Liver (tissue), 9 donors: Measurements from ENCODE around the gene ZNF547. TPM values are rescaled to one million over a fixed set of nuclear protein-coding genes. Genes with fewer than 3 reads are reported as not detected.

Experiments
- DNase-seq: peaks from one replicate; pipeline ENCODE4 v3.0.0-alpha.2; 2017; ENCODE audit warnings: low spot score
- H3K27ac ChIP-seq, 2 donors: one replicate each; pipeline ENCODE4 v1.7.0; 2013; ENCODE audit warnings: inconsistent platforms in 2 of 2, low read length in 2 of 2, control low read depth in 1 of 2, low read depth in 1 of 2, mild to moderate bottlenecking in 1 of 2
- H3K27me3 ChIP-seq, 4 donors: one replicate each; pipeline versions ENCODE4 v1.6.1 to v1.7.0; 2013; ENCODE audit warnings: low read length in 3 of 4, inconsistent platforms in 1 of 4, mild to moderate bottlenecking in 1 of 4, moderate library complexity in 1 of 4; ENCODE audit not compliant: control insufficient read depth in 4 of 4, insufficient read depth in 4 of 4
- H3K36me3 ChIP-seq, 4 donors: one replicate each; pipeline versions ENCODE4 v1.6.1 to v1.7.0; 2013; ENCODE audit warnings: low read length in 3 of 4, mild to moderate bottlenecking in 3 of 4, low read depth in 1 of 4, moderate library complexity in 1 of 4; ENCODE audit not compliant: control insufficient read depth in 4 of 4, insufficient read depth in 3 of 4
- H3K4me1 ChIP-seq, 4 donors: one replicate each; pipeline versions ENCODE4 v1.6.1 to v1.7.0; 2013; ENCODE audit warnings: low read length in 3 of 4, mild to moderate bottlenecking in 3 of 4, moderate library complexity in 1 of 4; ENCODE audit not compliant: control insufficient read depth in 4 of 4, insufficient read depth in 4 of 4
- H3K4me3 ChIP-seq, 3 donors: one replicate each; pipeline versions ENCODE4 v1.6.1 to v1.7.0; 2013; ENCODE audit warnings: low read length in 3 of 3, control low read depth in 1 of 3, low read depth in 1 of 3, mild to moderate bottlenecking in 1 of 3
- H3K9ac ChIP-seq, 2 donors: one replicate each; pipeline ENCODE4 v1.7.0; 2013; ENCODE audit warnings: low read length in 2 of 2, mild to moderate bottlenecking in 2 of 2, moderate library complexity in 2 of 2, control low read depth in 1 of 2, low read depth in 1 of 2
- H3K9me3 ChIP-seq, 4 donors: one replicate each; pipeline versions ENCODE4 v1.6.1 to v1.7.0; 2013; ENCODE audit warnings: low read length in 3 of 4; ENCODE audit not compliant: control insufficient read depth in 4 of 4
- EGR1 ChIP-seq, 2 donors: IDR thresholded peaks; 2 replicates each; pipeline ENCODE4 v1.6.1; 2016 to 2018; ENCODE audit warnings: antibody characterized with exemption in 2 of 2, low read depth in 2 of 2
- FOXA2 ChIP-seq: IDR thresholded peaks from 2 replicates; pipeline ENCODE4 v1.6.1; 2016; ENCODE audit warnings: antibody characterized with exemption
- GABPA ChIP-seq, 2 donors: IDR thresholded peaks in 1 of 2; conservative IDR thresholded peaks in 1 of 2; 2 replicates each; pipeline ENCODE4 v1.6.1; 2016; ENCODE audit warnings: antibody characterized with exemption in 2 of 2, mild to moderate bottlenecking in 1 of 2, moderate library complexity in 1 of 2
- HNF4A ChIP-seq, 2 donors: conservative IDR thresholded peaks; 2 replicates each; pipeline ENCODE4 v1.6.1; 2016; ENCODE audit warnings: antibody characterized with exemption in 2 of 2, mild to moderate bottlenecking in 2 of 2
- HNF4G ChIP-seq: IDR thresholded peaks from 2 replicates; pipeline ENCODE4 v1.6.1; 2016; ENCODE audit warnings: antibody characterized with exemption
- JUND ChIP-seq, 2 donors: IDR thresholded peaks; 2 replicates each; pipeline ENCODE4 v1.6.1; 2016; ENCODE audit warnings: antibody characterized with exemption in 2 of 2
- NR2F2 ChIP-seq: IDR thresholded peaks from 2 replicates; pipeline ENCODE4 v1.6.1; 2016; ENCODE audit warnings: antibody characterized with exemption
- RXRA ChIP-seq, 2 donors: IDR thresholded peaks; 2 replicates each; pipeline ENCODE4 v1.6.1; 2017 to 2018; ENCODE audit warnings: antibody characterized with exemption in 2 of 2, mild to moderate bottlenecking in 1 of 2
- TAF1 ChIP-seq: conservative IDR thresholded peaks from 2 replicates; pipeline ENCODE4 v1.6.1; 2016; ENCODE audit warnings: antibody characterized with exemption, mild to moderate bottlenecking
- YY1 ChIP-seq: IDR thresholded peaks from 2 replicates; pipeline ENCODE4 v1.6.1; 2016; ENCODE audit warnings: antibody characterized with exemption, mild to moderate bottlenecking
- WGBS: extraction: QIAGEN DNeasy Blood & Tissue Kit; methylation state at CpG from one replicate; pipeline ENCODE4 v1.1.7; 2013; 5-methylcytosine and 5-hydroxymethylcytosine counted together
- polyA plus RNA-seq, 2 donors: library from polyadenylated mRNA; stranded (reverse) in 1 of 2; unstranded in 1 of 2; fragments of 200-250 nt in 1 of 2; fragments of >200 nt in 1 of 2; fragmentation: Nextera tagmentation in 1 of 2; extraction: Ambion mirVana in 1 of 2; gene quantifications; one replicate each; pipeline versions ENCODE4 v1.2.1 to v1.2.3, GENCODE V29; 2013 to 2015
- total RNA-seq, 2 donors: library from RNA; depleted of rRNA; stranded (reverse); fragments of >200 nt; gene quantifications; one replicate each; pipeline ENCODE4 v1.2.3, GENCODE V29; 2014
- TF ChIP-seq, protein P1 (sequence below): IDR thresholded peaks from 2 replicates; pipeline ENCODE4 v1.6.1; 2016; ENCODE audit warnings: antibody characterized with exemption, mild to moderate bottlenecking
- TF ChIP-seq, protein P2 (sequence below): IDR thresholded peaks from 2 replicates; pipeline ENCODE4 v1.6.1; 2016; ENCODE audit warnings: antibody characterized with exemption
- TF ChIP-seq, protein P3 (sequence below): IDR thresholded peaks from 2 replicates; pipeline ENCODE4 v1.6.1; 2016; ENCODE audit warnings: antibody characterized with exemption
- TF ChIP-seq, protein P4 (sequence below): IDR thresholded peaks from 2 replicates; pipeline ENCODE4 v1.6.1; 2016; ENCODE audit warnings: antibody characterized with exemption
- donor health status: healthy.
- donor health status: healthy.
- donor health status: healthy.
- donor health status: healthy.
- donor health status: healthy.

The ZNF547 gene
- total and polyA plus RNA-seq, 4 donors: 0.22 to 1.8 (median 1.0) TPM

DNA sequence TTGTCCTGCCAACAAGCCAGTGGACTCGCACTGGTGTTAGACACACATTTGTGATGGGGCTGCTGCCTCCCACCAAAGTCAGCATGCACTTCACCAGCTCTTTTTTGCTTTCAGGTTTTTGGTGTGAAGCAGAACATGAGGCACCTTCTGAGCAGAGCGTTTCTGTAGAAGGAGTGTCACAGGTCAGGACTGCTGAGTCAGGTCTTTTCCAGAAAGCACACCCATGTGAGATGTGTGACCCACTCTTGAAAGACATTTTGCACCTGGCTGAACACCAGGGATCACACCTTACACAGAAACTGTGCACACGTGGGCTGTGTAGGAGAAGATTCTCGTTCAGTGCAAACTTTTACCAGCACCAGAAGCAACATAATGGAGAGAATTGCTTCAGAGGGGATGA lies 7.4 kb upstream of the ZNF547 start:
- TF ChIP-seq HNF4G (no peak), HNF4A (conservative IDR thresholded peaks at IDR 0.05) (no peak), EGR1 (IDR thresholded peaks at IDR 0.05; ENCODE audit: low read depth in 2 of 2) (no peak), FOXA2 (no peak), NR2F2 (no peak), GABPA (IDR thresholded peaks at IDR 0.05 in 1 of 2, conservative IDR thresholded peaks at IDR 0.05 in 1 of 2) (no peak), TAF1 (no peak), RXRA (IDR thresholded peaks at IDR 0.05) (no peak), YY1 (no peak), JUND (IDR thresholded peaks at IDR 0.05) (no peak)
- TF ChIP-seq, protein P1, sequence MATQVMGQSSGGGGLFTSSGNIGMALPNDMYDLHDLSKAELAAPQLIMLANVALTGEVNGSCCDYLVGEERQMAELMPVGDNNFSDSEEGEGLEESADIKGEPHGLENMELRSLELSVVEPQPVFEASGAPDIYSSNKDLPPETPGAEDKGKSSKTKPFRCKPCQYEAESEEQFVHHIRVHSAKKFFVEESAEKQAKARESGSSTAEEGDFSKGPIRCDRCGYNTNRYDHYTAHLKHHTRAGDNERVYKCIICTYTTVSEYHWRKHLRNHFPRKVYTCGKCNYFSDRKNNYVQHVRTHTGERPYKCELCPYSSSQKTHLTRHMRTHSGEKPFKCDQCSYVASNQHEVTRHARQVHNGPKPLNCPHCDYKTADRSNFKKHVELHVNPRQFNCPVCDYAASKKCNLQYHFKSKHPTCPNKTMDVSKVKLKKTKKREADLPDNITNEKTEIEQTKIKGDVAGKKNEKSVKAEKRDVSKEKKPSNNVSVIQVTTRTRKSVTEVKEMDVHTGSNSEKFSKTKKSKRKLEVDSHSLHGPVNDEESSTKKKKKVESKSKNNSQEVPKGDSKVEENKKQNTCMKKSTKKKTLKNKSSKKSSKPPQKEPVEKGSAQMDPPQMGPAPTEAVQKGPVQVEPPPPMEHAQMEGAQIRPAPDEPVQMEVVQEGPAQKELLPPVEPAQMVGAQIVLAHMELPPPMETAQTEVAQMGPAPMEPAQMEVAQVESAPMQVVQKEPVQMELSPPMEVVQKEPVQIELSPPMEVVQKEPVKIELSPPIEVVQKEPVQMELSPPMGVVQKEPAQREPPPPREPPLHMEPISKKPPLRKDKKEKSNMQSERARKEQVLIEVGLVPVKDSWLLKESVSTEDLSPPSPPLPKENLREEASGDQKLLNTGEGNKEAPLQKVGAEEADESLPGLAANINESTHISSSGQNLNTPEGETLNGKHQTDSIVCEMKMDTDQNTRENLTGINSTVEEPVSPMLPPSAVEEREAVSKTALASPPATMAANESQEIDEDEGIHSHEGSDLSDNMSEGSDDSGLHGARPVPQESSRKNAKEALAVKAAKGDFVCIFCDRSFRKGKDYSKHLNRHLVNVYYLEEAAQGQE: no peak
- TF ChIP-seq, protein P2, sequence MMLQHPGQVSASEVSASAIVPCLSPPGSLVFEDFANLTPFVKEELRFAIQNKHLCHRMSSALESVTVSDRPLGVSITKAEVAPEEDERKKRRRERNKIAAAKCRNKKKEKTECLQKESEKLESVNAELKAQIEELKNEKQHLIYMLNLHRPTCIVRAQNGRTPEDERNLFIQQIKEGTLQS: no peak
- Histone ChIP-seq H3K27me3 (no peaks in the 10 kb centered on the region), H3K9ac (no peak overlapping the region), H3K27ac (no peak overlapping the region), H3K9me3 (peaks cover 31 to 65% (median 61%) of the 10 kb centered on the region in 4 donors), H3K36me3 (peaks cover 7 to 58% (median 53%) of the 10 kb centered on the region in 4 donors), H3K4me3 (peak overlapping the region in 2 of 3 donors; percentile 47 to 69), H3K4me1 (peaks cover 3 to 20% (median 11%) of the 10 kb centered on the region in 4 donors)
- 97% methylated on average over 4 of the region's 4 CpGs for WGBS
- DNase-seq: no peak

DNA sequence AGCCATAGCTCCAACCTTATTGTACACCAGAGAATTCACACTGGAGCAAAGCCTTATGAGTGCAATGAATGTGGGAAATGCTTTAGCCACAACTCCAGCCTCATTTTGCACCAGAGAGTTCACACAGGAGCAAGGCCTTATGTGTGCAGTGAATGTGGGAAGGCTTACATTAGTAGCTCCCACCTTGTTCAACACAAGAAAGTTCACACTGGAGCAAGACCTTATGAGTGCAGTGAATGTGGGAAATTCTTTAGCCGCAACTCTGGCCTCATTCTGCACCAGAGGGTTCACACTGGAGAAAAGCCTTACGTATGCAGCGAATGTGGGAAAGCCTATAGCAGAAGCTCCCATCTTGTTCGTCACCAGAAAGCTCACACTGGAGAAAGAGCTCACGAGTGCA lies 5.9 kb upstream of the ZNF547 start:
- peaks cover 7 to 58% (median 53%) of the 10 kb centered on the region in 4 donors for H3K36me3 ChIP-seq
- 97% methylated on average over 5 of the region's 5 CpGs for WGBS

DNA sequence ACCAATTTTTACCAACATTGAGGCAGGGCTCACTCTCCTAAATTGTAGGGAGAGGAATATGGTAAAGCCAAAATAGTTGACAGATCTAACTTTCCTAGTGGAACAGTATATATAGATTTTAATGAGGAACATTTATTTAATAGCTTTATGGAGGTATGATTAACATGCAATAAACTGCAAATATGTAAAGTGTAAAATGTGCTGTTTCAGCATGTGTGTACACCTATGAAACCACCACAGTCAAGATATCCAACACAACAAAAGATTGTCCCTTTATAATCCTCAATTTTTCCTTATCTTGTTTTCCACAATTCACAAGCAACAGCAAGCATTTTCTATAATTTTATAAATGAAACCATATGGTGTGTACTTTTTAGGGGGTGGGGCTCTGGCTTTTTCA lies 4.1 kb upstream of the ZNF547 start:
- Histone ChIP-seq H3K9me3 (peaks cover 34 to 55% (median 49%) of the 10 kb centered on the region in 4 donors), H3K4me3 (no peak overlapping the region), H3K27ac (no peak overlapping the region), H3K27me3 (no peaks in the 10 kb centered on the region), H3K9ac (no peak overlapping the region), H3K4me1 (peaks cover 0 to 10% (median 8%) of the 10 kb centered on the region in 4 donors), H3K36me3 (peaks cover 7 to 43% (median 40%) of the 10 kb centered on the region in 4 donors)
- no peak for DNase-seq
- TF ChIP-seq, protein P1: no peak
- no peak for TF ChIP-seq JUND (IDR thresholded peaks at IDR 0.05)
- TF ChIP-seq FOXA2: no peak
- no peak for TF ChIP-seq NR2F2
- TF ChIP-seq RXRA (IDR thresholded peaks at IDR 0.05): no peak
- TF ChIP-seq, protein P3, sequence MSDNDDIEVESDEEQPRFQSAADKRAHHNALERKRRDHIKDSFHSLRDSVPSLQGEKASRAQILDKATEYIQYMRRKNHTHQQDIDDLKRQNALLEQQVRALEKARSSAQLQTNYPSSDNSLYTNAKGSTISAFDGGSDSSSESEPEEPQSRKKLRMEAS: no peak
- TF ChIP-seq, protein P4, sequence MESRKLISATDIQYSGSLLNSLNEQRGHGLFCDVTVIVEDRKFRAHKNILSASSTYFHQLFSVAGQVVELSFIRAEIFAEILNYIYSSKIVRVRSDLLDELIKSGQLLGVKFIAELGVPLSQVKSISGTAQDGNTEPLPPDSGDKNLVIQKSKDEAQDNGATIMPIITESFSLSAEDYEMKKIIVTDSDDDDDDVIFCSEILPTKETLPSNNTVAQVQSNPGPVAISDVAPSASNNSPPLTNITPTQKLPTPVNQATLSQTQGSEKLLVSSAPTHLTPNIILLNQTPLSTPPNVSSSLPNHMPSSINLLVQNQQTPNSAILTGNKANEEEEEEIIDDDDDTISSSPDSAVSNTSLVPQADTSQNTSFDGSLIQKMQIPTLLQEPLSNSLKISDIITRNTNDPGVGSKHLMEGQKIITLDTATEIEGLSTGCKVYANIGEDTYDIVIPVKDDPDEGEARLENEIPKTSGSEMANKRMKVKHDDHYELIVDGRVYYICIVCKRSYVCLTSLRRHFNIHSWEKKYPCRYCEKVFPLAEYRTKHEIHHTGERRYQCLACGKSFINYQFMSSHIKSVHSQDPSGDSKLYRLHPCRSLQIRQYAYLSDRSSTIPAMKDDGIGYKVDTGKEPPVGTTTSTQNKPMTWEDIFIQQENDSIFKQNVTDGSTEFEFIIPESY: no peak
- TF ChIP-seq GABPA (IDR thresholded peaks at IDR 0.05 in 1 of 2, conservative IDR thresholded peaks at IDR 0.05 in 1 of 2): no peak

More for the DNA sequence above, 5.9 kb upstream of the ZNF547 start:
- Histone ChIP-seq H3K27ac (no peak overlapping the region), H3K9me3 (peaks cover 38 to 66% (median 64%) of the 10 kb centered on the region in 4 donors), H3K4me1 (peaks cover 0 to 9% (median 1%) of the 10 kb centered on the region in 4 donors), H3K9ac (no peak overlapping the region), H3K27me3 (no peaks in the 10 kb centered on the region), H3K4me3 (peak overlapping the region in 2 of 3 donors; percentile 47 to 69)
- DNase-seq: no peak
- TF ChIP-seq GABPA (IDR thresholded peaks at IDR 0.05 in 1 of 2, conservative IDR thresholded peaks at IDR 0.05 in 1 of 2): no peak
- no peak for TF ChIP-seq FOXA2
